Neuronal stem cell (in vitro differentiated cells): ENCODE data around the gene SKIC2.

Experiments
- DNase-seq: peaks from one replicate; pipeline ENCODE4 v3.0.0-alpha.2; 2013; ENCODE audit warnings: low spot score
- H2AFZ ChIP-seq: one replicate; pipeline ENCODE4 v1.6.1; 2013; ENCODE audit warnings: mild to moderate bottlenecking, low read length, inconsistent platforms
- H2AK5ac ChIP-seq: 2 replicates; pipeline ENCODE4 v1.6.1; 2013; ENCODE audit warnings: low read depth, mild to moderate bottlenecking, inconsistent platforms, low read length, moderate library complexity, mixed read lengths
- H2BK120ac ChIP-seq: 2 replicates; pipeline ENCODE4 v1.6.1; 2013; ENCODE audit warnings: low read depth, mild to moderate bottlenecking, inconsistent platforms, low read length, moderate library complexity, mixed read lengths
- H2BK12ac ChIP-seq: one replicate; pipeline ENCODE4 v1.6.1; 2013; ENCODE audit warnings: low read length, inconsistent platforms
- H2BK15ac ChIP-seq: 2 replicates; pipeline ENCODE4 v1.6.1; 2013; ENCODE audit warnings: mild to moderate bottlenecking, low read length, inconsistent platforms, mixed read lengths
- H2BK5ac ChIP-seq: one replicate; pipeline ENCODE4 v1.6.1; 2013; ENCODE audit warnings: inconsistent platforms, mild to moderate bottlenecking, low read length, moderate library complexity
- H3K14ac ChIP-seq: one replicate; pipeline ENCODE4 v1.6.1; 2013; ENCODE audit warnings: low read length, inconsistent platforms
- H3K18ac ChIP-seq: 2 replicates; pipeline ENCODE4 v1.6.1; 2013; ENCODE audit warnings: low read length, inconsistent platforms
- H3K23ac ChIP-seq: 2 replicates; pipeline ENCODE4 v1.6.1; 2013; ENCODE audit warnings: low read depth, mild to moderate bottlenecking, mixed read lengths, low read length, inconsistent platforms; ENCODE audit not compliant: poor library complexity
- H3K27ac ChIP-seq: replicated peaks from 3 replicates; pipeline ENCODE4 v1.5.1; 2013; ENCODE audit warnings: low read length, inconsistent platforms
- H3K27me3 ChIP-seq, 3 experiments: 2 replicates each; pipeline ENCODE4 v1.6.1; 2013; ENCODE audit warnings: low read length in 3 of 3, mild to moderate bottlenecking in 2 of 3, inconsistent platforms in 1 of 3, low read depth in 1 of 3, mixed read lengths in 1 of 3, moderate library complexity in 1 of 3; ENCODE audit not compliant: control insufficient read depth in 3 of 3, insufficient read depth in 3 of 3
- H3K36me3 ChIP-seq, 2 donors: replicated peaks in 1 of 2; 2 replicates each; pipeline ENCODE4 v1.6.1; 2013; ENCODE audit warnings: low read length in 2 of 2; ENCODE audit not compliant: control insufficient read depth in 2 of 2, insufficient read depth in 2 of 2
- H3K4ac ChIP-seq: 2 replicates; pipeline ENCODE4 v1.6.1; 2013; ENCODE audit warnings: inconsistent platforms, mild to moderate bottlenecking, low read length, moderate library complexity
- H3K4me1 ChIP-seq, 2 donors: 1 replicate in 1 of 2; 2 replicates in 1 of 2; pipeline ENCODE4 v1.6.1; 2013; ENCODE audit warnings: low read length in 2 of 2, low read depth in 1 of 2; ENCODE audit not compliant: control insufficient read depth in 2 of 2, insufficient read depth in 1 of 2
- H3K4me2 ChIP-seq: one replicate; pipeline ENCODE4 v1.6.1; 2013; ENCODE audit warnings: mild to moderate bottlenecking, low read length, inconsistent platforms; ENCODE audit not compliant: insufficient read depth, poor library complexity, severe bottlenecking
- H3K4me3 ChIP-seq, 2 donors: 2 replicates each; pipeline ENCODE4 v1.5.1; 2013; ENCODE audit warnings: low read length in 2 of 2, mild to moderate bottlenecking in 2 of 2, inconsistent platforms in 1 of 2, moderate library complexity in 1 of 2
- H3K79me1 ChIP-seq: one replicate; pipeline ENCODE4 v1.6.1; 2013; ENCODE audit warnings: low read depth, mild to moderate bottlenecking, inconsistent platforms, low read length, moderate library complexity
- H3K9ac ChIP-seq: one replicate; pipeline ENCODE4 v1.6.1; 2013; ENCODE audit warnings: mild to moderate bottlenecking, low read depth, low read length, inconsistent platforms; ENCODE audit not compliant: poor library complexity
- H3K9me3 ChIP-seq, 2 donors: replicated peaks in 1 of 2; 2 replicates each; pipeline versions ENCODE3 to v1.6.1; 2013; ENCODE audit warnings: low read length in 2 of 2, mild to moderate bottlenecking in 2 of 2, inconsistent platforms in 1 of 2, low read depth in 1 of 2, mixed read lengths in 1 of 2, moderate library complexity in 1 of 2; ENCODE audit not compliant: control insufficient read depth in 2 of 2, insufficient read depth in 1 of 2
- H4K8ac ChIP-seq: one replicate; pipeline ENCODE4 v1.6.1; 2013; ENCODE audit warnings: low read depth, mild to moderate bottlenecking, inconsistent platforms, low read length, moderate library complexity
- H4K91ac ChIP-seq: one replicate; pipeline ENCODE4 v1.6.1; 2013; ENCODE audit warnings: low read length, low read depth, mild to moderate bottlenecking, inconsistent platforms; ENCODE audit not compliant: poor library complexity
- WGBS, 2 donors: extraction: QIAGEN DNeasy Blood & Tissue Kit; methylation state at CpG; one replicate each; pipeline ENCODE4 v1.1.7; 2013; ENCODE audit warnings: missing lambda C conversion rate in 2 of 2, mixed read lengths in 1 of 2; ENCODE audit not compliant: insufficient read length in 2 of 2, insufficient replicate concordance in 1 of 2; ENCODE audit errors: extremely low coverage in 2 of 2; 5-methylcytosine and 5-hydroxymethylcytosine counted together

Gene SKIC2

DNA sequence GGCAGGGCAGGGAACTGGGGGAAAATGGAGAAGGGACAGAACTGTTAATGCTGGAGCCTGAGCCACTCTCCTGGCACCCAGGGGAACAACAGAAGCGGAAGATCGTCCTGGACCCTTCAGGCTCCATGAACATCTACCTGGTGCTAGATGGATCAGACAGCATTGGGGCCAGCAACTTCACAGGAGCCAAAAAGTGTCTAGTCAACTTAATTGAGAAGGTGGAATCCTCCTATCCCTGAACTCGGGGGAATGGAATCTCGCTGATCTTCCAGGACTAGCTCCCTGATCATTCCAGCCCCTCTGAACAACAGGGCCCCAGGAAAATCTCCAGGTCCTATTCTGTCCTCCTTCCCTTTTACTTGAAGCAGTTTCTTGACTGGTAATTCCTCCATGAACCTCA, 11.1 kb upstream of the SKIC2 start:
- WGBS, 2 donors: no CpG with 5 or more reads among the region's 4 CpGs
- Histone ChIP-seq H4K8ac (no peak overlapping the region), H3K4me3 (no peak overlapping the region), H2BK15ac (no peak overlapping the region), H2BK12ac (no peak overlapping the region), H3K18ac (no peak overlapping the region), H3K23ac (no peak overlapping the region), H2AFZ (no peak overlapping the region), H3K4ac (no peak overlapping the region), H3K36me3 (peaks cover 18 to 28% of the 10 kb centered on the region in 2 donors), H2AK5ac (peak overlapping the region; percentile 19), H2BK120ac (no peak overlapping the region), H3K27ac (no peak overlapping the region), H3K14ac (no peak overlapping the region), H4K91ac (no peak overlapping the region), H3K9me3 (peaks cover 0 to 1% of the 10 kb centered on the region in 2 donors), H3K9ac (no peak overlapping the region), H2BK5ac (no peak overlapping the region), H3K79me1 (no peaks in the 10 kb centered on the region), H3K27me3 (peaks cover 0 to 7% (median 0%) of the 10 kb centered on the region in 3 experiments), H3K4me2 (no peak overlapping the region), H3K4me1 (peaks cover 4 to 15% of the 10 kb centered on the region in 2 donors)
- no peak for DNase-seq

DNA sequence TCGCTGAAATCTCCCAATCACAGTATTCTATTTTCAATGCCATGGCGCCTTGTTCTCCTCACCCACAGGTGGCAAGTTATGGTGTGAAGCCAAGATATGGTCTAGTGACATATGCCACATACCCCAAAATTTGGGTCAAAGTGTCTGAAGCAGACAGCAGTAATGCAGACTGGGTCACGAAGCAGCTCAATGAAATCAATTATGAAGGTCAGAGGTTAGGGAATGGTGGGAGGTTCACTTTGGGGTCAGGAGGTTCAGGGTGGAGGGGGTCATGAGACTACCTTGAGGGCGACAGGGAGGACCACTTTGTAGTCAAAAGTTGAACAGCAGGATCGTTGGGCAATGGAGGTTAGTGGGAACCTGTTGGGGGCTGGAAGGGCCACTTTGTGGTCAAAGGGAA, 10.7 kb upstream of the SKIC2 start:
- H3K27ac ChIP-seq: no peak overlapping the region
- H4K91ac ChIP-seq: no peak overlapping the region
- no peak overlapping the region for H3K4me3 ChIP-seq
- no peak overlapping the region for H3K4ac ChIP-seq
- H3K36me3 ChIP-seq: peaks cover 22 to 32% of the 10 kb centered on the region in 2 donors
- no peak overlapping the region for H2BK12ac ChIP-seq
- no CpG with 5 or more reads among the region's 5 CpGs for WGBS, 2 donors
- peaks cover 0 to 1% of the 10 kb centered on the region in 2 donors for H3K9me3 ChIP-seq
- H2BK15ac ChIP-seq: no peak overlapping the region
- no peaks in the 10 kb centered on the region for H3K79me1 ChIP-seq
- H3K18ac ChIP-seq: no peak overlapping the region
- H3K4me2 ChIP-seq: no peak overlapping the region
- peaks cover 0 to 7% (median 0%) of the 10 kb centered on the region in 3 experiments for H3K27me3 ChIP-seq
- no peak overlapping the region for H3K23ac ChIP-seq
- no peak overlapping the region for H3K9ac ChIP-seq
- no peak overlapping the region for H2BK5ac ChIP-seq
- H2AFZ ChIP-seq: no peak overlapping the region
- no peak for DNase-seq
- H2BK120ac ChIP-seq: no peak overlapping the region
- H4K8ac ChIP-seq: no peak overlapping the region
- H2AK5ac ChIP-seq: no peak overlapping the region
- H3K14ac ChIP-seq: no peak overlapping the region
- peaks cover 4 to 15% of the 10 kb centered on the region in 2 donors for H3K4me1 ChIP-seq

DNA sequence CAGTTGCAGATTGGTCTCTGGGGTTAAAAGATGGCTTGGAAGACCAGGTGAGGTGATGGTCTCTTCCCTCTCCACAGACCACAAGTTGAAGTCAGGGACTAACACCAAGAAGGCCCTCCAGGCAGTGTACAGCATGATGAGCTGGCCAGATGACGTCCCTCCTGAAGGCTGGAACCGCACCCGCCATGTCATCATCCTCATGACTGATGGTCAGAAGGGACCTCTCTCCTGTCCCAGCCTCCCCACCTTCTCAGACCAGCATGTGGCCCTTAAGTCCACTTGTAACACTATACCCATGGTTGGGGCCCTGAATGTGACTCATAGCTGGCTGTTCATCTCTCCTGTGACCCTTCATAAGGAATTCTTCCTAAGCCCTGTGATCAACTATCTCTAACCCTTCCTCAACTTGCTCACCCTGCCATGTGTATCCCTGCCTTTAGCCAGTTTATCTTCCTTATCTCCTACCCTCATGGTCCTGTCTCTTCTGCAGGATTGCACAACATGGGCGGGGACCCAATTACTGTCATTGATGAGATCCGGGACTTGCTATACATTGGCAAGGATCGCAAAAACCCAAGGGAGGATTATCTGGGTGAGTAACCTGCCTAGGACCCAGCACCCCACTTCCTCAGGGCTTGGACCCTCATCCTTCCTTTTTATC, 10.1 kb upstream of the SKIC2 start:
- peaks cover 0 to 2% (median 0%) of the 10 kb centered on the region in 3 experiments for H3K27me3 ChIP-seq
- no peak overlapping the region for H2AK5ac ChIP-seq
- no peak overlapping the region for H3K18ac ChIP-seq
- H3K4me2 ChIP-seq: no peak overlapping the region
- H2AFZ ChIP-seq: no peak overlapping the region
- H3K36me3 ChIP-seq: peaks cover 28 to 38% of the 10 kb centered on the region in 2 donors
- no peak overlapping the region for H2BK5ac ChIP-seq
- H3K79me1 ChIP-seq: no peaks in the 10 kb centered on the region
- no peak overlapping the region for H2BK12ac ChIP-seq
- peaks cover 4 to 15% of the 10 kb centered on the region in 2 donors for H3K4me1 ChIP-seq
- no peak overlapping the region for H2BK15ac ChIP-seq
- no peak overlapping the region for H4K8ac ChIP-seq
- no CpG with 5 or more reads among the region's 6 CpGs for WGBS, 2 donors
- H3K14ac ChIP-seq: no peak overlapping the region
- H4K91ac ChIP-seq: no peak overlapping the region
- peaks cover 0 to 1% of the 10 kb centered on the region in 2 donors for H3K9me3 ChIP-seq
- H3K9ac ChIP-seq: no peak overlapping the region
- H3K4me3 ChIP-seq: no peak overlapping the region
- H3K23ac ChIP-seq: peak overlapping the region; percentile 68
- H3K27ac ChIP-seq: no peak overlapping the region
- no peak overlapping the region for H3K4ac ChIP-seq
- H2BK120ac ChIP-seq: no peak overlapping the region
- DNase-seq: no peak

DNA sequence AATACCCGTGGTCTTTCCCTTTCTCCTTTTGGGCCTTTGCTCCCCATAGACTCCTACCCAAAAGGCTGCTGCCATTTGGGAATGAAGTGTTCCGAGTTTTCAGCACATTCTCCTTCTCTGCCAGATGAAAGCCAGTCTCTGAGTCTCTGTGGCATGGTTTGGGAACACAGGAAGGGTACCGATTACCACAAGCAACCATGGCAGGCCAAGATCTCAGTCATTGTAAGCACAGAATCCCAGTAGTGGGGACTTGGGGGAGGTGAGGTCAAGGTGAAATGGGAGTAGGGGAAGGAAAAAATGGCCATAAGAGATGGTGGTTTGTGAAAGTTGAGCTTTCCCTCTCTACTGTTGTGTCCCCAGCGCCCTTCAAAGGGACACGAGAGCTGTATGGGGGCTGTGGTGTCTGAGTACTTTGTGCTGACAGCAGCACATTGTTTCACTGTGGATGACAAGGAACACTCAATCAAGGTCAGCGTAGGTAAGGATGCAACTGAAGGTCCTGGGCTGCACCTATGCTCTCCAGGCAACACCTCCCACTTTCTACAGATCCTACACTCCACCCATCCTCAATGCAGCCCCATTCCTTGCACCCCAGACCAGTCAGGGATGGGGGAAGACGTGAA, 8.9 kb upstream of the SKIC2 start:
- H3K79me1 ChIP-seq: no peaks in the 10 kb centered on the region

More for the DNA sequence above, 8.9 kb upstream of the SKIC2 start:
- Histone ChIP-seq H3K18ac (no peak overlapping the region), H3K27me3 (no peaks in the 10 kb centered on the region), H3K9ac (no peak overlapping the region), H3K14ac (no peak overlapping the region), H3K27ac (no peak overlapping the region), H2BK12ac (no peak overlapping the region), H3K36me3 (peaks cover 36 to 50% of the 10 kb centered on the region in 2 donors), H2BK15ac (no peak overlapping the region), H4K91ac (no peak overlapping the region), H3K4me3 (peak overlapping the region in 1 of 2 donors; percentile 29), H3K23ac (no peak overlapping the region), H3K4ac (no peak overlapping the region), H3K9me3 (peaks cover 0 to 1% of the 10 kb centered on the region in 2 donors), H2AK5ac (no peak overlapping the region), H2AFZ (no peak overlapping the region), H4K8ac (no peak overlapping the region), H2BK5ac (no peak overlapping the region), H3K4me1 (peaks cover 4 to 15% of the 10 kb centered on the region in 2 donors), H2BK120ac (no peak overlapping the region), H3K4me2 (no peak overlapping the region)
- WGBS, 2 donors: no CpG with 5 or more reads among the region's 7 CpGs
- DNase-seq: no peak
